22Rv1 (cell line): Measurements from ENCODE around the gene DCHS1.

Source experiments
- H3K27ac ChIP-seq: fragments of 450-650 bp; 2 replicates; pipeline ENCODE4 v1.5.1; 2017
- ZFX ChIP-seq: fragments of 450-650 bp; IDR thresholded peaks from 2 replicates; pipeline ENCODE4 v1.6.1; 2017; ENCODE audit warnings: antibody characterized with exemption, borderline replicate concordance
- TF ChIP-seq, protein P1 (sequence below): fragments of 450-650 bp; IDR thresholded peaks from 2 replicates; pipeline ENCODE4 v1.5.1; 2017; ENCODE audit warnings: mild to moderate bottlenecking

Gene DCHS1

DNA sequence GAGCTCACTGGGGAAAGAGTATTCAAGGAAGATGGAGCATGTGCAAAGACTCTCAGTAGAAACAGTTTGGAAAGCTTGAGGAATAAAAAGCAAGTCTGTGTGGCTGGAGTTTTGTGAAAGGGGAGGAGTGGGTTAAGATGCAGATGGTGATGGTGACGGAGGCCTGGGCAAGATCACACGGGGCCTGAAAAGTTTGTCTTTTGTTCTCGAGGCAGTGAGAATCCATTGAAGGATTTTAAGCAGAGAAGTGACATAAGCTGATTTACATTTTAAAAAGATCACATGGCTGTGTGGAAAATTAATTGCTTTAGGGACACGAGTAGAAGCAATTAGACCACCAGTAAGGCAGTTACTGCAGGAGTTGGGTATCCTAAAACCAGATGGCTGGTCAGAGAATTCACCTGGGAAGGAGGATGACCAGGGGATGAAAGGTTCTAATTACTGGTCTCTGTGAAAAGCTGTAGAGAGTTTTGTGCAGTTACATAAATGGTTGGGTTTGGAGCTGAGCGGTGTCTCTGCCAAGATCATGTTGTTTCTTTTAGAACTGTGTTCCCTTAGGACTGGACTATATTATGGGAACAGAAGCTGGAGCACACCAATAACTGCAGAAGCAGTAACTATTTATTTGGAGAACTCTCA is 59.3 kb downstream of the DCHS1 start:
- H3K27ac ChIP-seq: no peak overlapping the region
- TF ChIP-seq ZFX: no peak
- TF ChIP-seq, protein P1, sequence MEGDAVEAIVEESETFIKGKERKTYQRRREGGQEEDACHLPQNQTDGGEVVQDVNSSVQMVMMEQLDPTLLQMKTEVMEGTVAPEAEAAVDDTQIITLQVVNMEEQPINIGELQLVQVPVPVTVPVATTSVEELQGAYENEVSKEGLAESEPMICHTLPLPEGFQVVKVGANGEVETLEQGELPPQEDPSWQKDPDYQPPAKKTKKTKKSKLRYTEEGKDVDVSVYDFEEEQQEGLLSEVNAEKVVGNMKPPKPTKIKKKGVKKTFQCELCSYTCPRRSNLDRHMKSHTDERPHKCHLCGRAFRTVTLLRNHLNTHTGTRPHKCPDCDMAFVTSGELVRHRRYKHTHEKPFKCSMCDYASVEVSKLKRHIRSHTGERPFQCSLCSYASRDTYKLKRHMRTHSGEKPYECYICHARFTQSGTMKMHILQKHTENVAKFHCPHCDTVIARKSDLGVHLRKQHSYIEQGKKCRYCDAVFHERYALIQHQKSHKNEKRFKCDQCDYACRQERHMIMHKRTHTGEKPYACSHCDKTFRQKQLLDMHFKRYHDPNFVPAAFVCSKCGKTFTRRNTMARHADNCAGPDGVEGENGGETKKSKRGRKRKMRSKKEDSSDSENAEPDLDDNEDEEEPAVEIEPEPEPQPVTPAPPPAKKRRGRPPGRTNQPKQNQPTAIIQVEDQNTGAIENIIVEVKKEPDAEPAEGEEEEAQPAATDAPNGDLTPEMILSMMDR: no peak

- no peak for TF ChIP-seq ZFX
- TF ChIP-seq, protein P1: no peak
- no peak overlapping the region for H3K27ac ChIP-seq
These were observed 61.4 kb downstream of the DCHS1 start for GRCh38 chr11:6594142-6594768.

DNA sequence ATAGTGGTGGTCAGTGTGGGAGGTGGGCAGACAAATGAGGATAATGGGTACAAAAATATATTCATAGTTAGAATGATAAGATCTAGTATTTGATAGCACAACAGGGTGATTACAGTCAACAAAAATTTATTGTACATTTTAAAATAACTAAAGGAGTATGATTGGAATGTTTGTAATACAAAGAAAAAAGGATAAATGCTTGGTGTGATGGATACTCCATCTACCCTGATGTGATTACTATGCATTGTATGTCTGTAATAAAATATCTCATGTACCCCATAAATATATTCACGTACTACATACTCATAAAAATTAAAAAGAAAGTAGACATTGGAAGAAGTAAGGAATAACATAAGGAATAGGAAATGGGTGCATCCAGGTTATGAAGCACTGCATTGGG is 67.6 kb downstream of the DCHS1 start:
- no peak overlapping the region for H3K27ac ChIP-seq
- no peak for TF ChIP-seq ZFX
- TF ChIP-seq, protein P1: no peak

- no peak for TF ChIP-seq ZFX
- TF ChIP-seq, protein P1: no peak
- no peak overlapping the region for H3K27ac ChIP-seq
These were observed 68.2 kb downstream of the DCHS1 start for GRCh38 chr11:6587360-6587953.

GRCh38 chr11:6586434-6587359 is 68.9 kb downstream of the DCHS1 start:
- H3K27ac ChIP-seq: no peak overlapping the region
- no peak for TF ChIP-seq ZFX
- TF ChIP-seq, protein P1: no peak

- TF ChIP-seq, protein P1: no peak
- TF ChIP-seq ZFX: no peak
- H3K27ac ChIP-seq: no peak overlapping the region
These were observed 71.1 kb downstream of the DCHS1 start for GRCh38 chr11:6584528-6584927.
